Tibial nerve (tissue), 3 donors: ENCODE measurements around the gene PTPRA.

ENCODE experiments used
- POLR2A ChIP-seq, 2 donors: fragments of 450-650 bp; IDR thresholded peaks; one replicate each; pipeline ENCODE4 v1.6.1; 2017; ENCODE audit warnings: antibody characterized with exemption in 2 of 2, mild to moderate bottlenecking in 2 of 2, moderate library complexity in 2 of 2
- TF ChIP-seq, protein P1 (sequence below), 5 experiments: fragments of 200-600 bp in 3 of 5; fragments of 450-650 bp in 2 of 5; sonication (generic) in 3 of 5; IDR thresholded peaks; one replicate each; pipeline ENCODE4 v1.5.1; 2016 to 2019; ENCODE audit warnings: antibody characterized with exemption in 5 of 5, mild to moderate bottlenecking in 3 of 5, moderate library complexity in 2 of 5

DNA sequence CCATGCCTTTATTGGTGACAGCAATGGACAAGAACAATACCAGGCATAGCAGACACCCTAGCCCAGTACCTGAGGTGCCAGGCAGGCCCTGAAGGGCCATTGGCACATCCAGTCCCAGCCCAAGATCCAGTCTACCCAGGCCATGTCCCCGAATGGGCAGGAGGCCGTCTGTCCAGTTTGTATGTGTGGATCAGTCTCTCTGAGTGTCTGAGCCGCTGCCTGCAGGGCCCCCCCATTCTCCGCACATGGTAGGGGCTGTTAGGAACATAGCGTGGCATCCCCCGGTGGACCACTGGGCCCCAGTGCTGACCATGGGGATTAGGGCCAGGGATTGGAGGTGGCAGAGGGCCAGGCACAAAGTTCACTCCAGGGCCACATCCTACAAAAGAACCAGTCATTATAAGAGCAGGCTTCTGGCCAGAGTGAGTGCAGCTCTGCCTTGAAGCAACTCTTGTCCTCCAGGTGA is 37.9 kb upstream of the PTPRA start:
- TF ChIP-seq, protein P1, sequence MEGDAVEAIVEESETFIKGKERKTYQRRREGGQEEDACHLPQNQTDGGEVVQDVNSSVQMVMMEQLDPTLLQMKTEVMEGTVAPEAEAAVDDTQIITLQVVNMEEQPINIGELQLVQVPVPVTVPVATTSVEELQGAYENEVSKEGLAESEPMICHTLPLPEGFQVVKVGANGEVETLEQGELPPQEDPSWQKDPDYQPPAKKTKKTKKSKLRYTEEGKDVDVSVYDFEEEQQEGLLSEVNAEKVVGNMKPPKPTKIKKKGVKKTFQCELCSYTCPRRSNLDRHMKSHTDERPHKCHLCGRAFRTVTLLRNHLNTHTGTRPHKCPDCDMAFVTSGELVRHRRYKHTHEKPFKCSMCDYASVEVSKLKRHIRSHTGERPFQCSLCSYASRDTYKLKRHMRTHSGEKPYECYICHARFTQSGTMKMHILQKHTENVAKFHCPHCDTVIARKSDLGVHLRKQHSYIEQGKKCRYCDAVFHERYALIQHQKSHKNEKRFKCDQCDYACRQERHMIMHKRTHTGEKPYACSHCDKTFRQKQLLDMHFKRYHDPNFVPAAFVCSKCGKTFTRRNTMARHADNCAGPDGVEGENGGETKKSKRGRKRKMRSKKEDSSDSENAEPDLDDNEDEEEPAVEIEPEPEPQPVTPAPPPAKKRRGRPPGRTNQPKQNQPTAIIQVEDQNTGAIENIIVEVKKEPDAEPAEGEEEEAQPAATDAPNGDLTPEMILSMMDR (IDR thresholded peaks at IDR 0.05) = no peak
- TF ChIP-seq POLR2A (IDR thresholded peaks at IDR 0.05) = no peak
